GM21360 (cell line): Measurements from ENCODE around the gene TJAP1.

Experiments used
- ATAC-seq: cut with Tn5 transposase; IDR thresholded peaks from one replicate; pipeline ENCODE4 v1.9.1; 2021; ENCODE audit warnings: mild to moderate bottlenecking, moderate library complexity; ENCODE audit not compliant: unreplicated experiment

TJAP1 gene

GRCh38 chr6:43477235-43478007 is at the start of gene TJAP1:
TJAP1 (plus strand) TSS chr6:43477570; CDS start chr6:43499002, 21,432 bp downstream.
- peak; percentile 90 for ATAC-seq

GRCh38 chr6:43428112-43428570 is 49.2 kb upstream of the TJAP1 start:
- ATAC-seq: no peak

- ATAC-seq: no peak
Measured at GRCh38 chr6:43428874-43429273, 48.5 kb upstream of the TJAP1 start.

GRCh38 chr6:43432009-43432945 is 45.1 kb upstream of the TJAP1 start:
- ATAC-seq: no peak

GRCh38 chr6:43433148-43433547 is 44.2 kb upstream of the TJAP1 start:
- no peak for ATAC-seq

GRCh38 chr6:43434001-43434840 is 43.1 kb upstream of the TJAP1 start:
- ATAC-seq: no peak

- ATAC-seq: no peak
Measured at GRCh38 chr6:43434943-43435342, 42.4 kb upstream of the TJAP1 start.

GRCh38 chr6:43435682-43436437 is 41.5 kb upstream of the TJAP1 start:
- ATAC-seq: no peak

GRCh38 chr6:43436577-43437282 is 40.6 kb upstream of the TJAP1 start:
- ATAC-seq: no peak

GRCh38 chr6:43437700-43438099 is 39.7 kb upstream of the TJAP1 start:
- ATAC-seq: no peak

- ATAC-seq: no peak
Measured at GRCh38 chr6:43442935-43443334, 34.4 kb upstream of the TJAP1 start.

- no peak for ATAC-seq
Measured at GRCh38 chr6:43444036-43444435, 33.3 kb upstream of the TJAP1 start.

GRCh38 chr6:43444582-43444981 is 32.8 kb upstream of the TJAP1 start:
- no peak for ATAC-seq

GRCh38 chr6:43445576-43445975 is 31.8 kb upstream of the TJAP1 start:
- ATAC-seq: no peak

GRCh38 chr6:43447604-43448003 is 29.8 kb upstream of the TJAP1 start:
- ATAC-seq: no peak

GRCh38 chr6:43448916-43449315 is 28.5 kb upstream of the TJAP1 start:
- no peak for ATAC-seq

- no peak for ATAC-seq
Measured at GRCh38 chr6:43450699-43451131, 26.7 kb upstream of the TJAP1 start.

- ATAC-seq: no peak
Measured at GRCh38 chr6:43451348-43451747, 26.0 kb upstream of the TJAP1 start.

- no peak for ATAC-seq
Measured at GRCh38 chr6:43451939-43452338, 25.4 kb upstream of the TJAP1 start.
